HG02943 (cell line): ENCODE results near the gene TCF7L1.

Experiments
- ATAC-seq: cut with Tn5 transposase; IDR thresholded peaks from one replicate; pipeline ENCODE4 v1.9.1; 2021; ENCODE audit warnings: mild to moderate bottlenecking, low read depth, moderate library complexity; ENCODE audit not compliant: unreplicated experiment

The TCF7L1 gene

DNA sequence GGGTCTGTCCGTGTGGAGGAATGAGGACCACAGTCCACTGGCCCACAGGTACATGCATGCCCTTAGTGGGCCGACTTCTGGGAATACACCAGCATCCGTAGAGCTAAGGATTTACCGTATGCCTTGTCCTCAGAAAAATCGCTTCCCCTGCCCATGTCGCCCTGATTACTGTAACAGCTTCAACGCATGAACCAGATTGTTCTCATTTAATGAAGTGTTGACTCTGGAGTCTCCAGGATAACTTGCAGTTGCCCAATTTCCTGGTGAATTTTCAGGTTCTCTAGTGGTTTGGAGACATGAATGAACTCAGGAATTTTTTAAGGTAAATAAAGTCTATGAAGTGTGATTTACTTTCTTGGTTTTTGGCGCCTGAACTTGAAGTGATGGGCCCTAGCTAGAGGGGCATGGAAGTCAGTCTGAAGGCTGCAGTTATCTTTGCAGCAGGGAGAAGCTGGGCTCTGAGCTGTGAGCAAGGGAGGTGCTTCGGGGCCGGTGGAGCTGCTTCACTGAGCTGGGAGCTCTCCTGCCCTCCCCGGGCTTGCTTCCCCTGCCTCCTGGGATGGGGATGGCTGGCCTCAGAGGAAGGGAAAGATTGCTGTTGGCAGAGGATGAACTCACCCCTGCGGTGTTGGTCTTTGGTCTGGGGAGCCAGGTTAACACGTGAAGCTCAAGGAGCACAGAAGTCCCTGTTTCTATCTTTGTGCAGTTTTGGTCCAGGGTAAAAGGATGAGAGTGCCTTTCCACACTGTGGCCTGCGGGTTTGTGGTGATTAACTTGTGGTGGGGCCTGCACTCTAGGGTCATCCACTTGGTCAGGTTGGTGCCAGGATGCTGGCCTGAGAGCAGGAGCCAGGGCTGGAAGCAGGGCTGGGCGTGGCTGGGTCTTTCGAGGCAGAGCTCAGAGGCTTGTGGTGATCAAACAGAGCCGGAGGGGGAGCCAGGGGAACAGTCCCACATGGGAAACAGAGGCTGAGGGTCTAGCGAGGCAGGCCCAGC is 28.1 kb downstream of the TCF7L1 start:
- no peak for ATAC-seq

GRCh38 chr2:85162746-85163301 is 29.6 kb downstream of the TCF7L1 start:
- no peak for ATAC-seq

- ATAC-seq, result no peak
These were observed 30.5 kb downstream of the TCF7L1 start for GRCh38 chr2:85163675-85164074.

- ATAC-seq, result no peak
These were observed 31.0 kb downstream of the TCF7L1 start for GRCh38 chr2:85164145-85164569.

DNA sequence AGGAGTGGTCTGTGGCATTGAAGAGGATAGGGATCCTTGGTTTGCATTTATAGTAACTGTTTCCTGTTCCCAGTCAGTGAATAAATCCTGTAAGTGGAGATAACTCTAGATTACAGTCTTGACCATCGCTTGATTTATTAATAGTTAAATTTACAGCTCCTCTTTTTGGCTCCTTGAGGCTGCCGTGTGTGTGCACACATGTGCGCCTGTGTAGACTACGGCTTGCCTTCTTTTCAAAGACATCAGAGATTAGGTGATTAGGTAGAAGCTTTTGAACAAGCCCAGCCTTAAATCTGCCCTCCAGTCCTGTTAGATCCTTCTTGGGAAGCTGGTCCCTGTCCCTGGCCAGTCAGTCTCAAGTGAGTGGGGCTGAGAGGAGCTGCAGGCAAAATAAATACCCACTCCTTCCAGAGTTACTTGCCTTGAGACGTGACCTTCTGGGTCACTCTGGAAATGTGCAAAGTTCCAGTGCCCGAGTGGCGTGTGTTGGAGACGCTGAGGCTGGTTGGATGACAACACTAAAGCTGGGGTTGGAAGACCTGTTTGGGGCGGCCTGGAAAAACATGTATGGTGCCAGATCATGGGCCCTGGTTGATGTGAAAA is 32.0 kb downstream of the TCF7L1 start:
- ATAC-seq, result no peak

DNA sequence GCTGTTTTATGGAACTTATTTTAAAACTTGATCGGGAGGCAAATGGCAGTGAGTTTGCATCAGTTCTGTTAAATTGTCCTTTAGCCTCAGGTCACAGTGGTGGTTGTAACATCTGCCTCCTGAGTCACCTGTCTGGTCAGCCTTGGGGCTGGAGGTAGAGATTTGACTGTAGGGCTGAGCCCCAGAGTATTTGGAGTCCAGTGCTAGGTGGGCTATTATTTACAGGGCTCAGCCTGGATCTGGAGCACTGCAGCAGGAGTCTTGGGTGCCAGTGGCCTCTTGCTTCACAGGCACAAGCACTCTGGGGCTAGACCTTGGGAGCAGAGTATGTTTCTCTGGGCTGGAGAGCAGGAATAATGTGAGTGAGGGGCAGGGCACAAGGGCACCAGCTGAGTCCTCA is 32.8 kb downstream of the TCF7L1 start:
- ATAC-seq, result no peak

DNA sequence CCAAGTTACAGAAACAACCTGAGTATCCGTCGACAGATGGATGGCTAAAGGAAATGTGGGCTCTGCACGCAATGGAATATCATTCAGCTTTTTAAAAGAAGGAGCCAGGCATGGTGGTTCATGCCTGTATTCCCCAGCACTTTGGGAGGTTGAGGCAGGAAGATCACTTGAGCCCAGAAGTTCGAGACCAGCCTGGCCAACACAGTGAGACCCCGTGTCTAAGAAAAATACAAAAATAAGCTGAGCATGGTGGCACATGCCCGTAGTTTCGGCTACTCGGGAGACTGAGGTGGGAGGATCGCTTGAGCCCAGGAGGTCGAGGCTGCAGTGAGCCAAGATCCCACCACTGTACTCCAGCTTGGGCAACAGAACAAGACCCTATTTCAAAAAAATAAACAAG is 34.3 kb downstream of the TCF7L1 start:
- ATAC-seq, result no peak

DNA sequence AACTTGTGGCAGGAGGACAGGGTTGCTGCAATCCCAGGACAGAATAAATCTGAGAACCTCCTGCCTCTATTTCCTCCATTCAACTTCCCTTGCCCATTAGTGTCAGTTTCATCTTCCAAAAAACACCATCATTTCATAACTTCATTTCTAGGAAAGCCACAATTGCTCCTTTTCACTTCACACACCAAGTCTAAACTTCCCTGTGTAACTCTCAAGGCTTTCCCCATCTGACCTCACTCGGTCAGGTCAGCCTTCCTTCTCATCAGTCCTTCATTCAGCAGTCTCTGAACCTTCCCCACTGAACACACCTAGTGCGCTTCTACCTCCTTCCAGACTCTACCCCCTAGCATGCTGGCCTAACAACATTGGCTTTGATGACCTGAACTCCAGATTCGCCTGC is 35.8 kb downstream of the TCF7L1 start:
- no peak for ATAC-seq

GRCh38 chr2:85169581-85169980 is 36.4 kb downstream of the TCF7L1 start:
- ATAC-seq, result no peak

GRCh38 chr2:85170938-85171475 is 37.8 kb downstream of the TCF7L1 start:
- no peak for ATAC-seq

DNA sequence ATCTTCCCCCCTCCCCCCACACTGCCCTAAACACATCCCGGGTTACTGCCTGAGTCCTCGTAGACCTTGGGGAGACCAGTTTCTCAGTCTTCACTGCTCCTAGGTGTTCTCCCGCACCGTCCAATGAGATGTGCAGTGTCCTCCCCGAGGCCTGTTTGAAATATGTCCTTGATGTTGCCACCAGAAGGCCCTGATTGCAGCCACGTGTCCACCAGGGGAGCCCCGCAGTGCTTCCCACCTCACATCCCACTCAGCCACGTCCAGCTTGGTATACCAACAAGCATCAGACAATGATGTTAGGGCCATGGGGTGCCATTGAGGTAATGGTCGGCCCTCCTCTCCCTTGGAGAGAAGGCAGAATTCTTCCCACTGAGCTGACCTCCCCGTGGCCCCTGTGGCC is 38.7 kb downstream of the TCF7L1 start:
- ATAC-seq, result no peak

DNA sequence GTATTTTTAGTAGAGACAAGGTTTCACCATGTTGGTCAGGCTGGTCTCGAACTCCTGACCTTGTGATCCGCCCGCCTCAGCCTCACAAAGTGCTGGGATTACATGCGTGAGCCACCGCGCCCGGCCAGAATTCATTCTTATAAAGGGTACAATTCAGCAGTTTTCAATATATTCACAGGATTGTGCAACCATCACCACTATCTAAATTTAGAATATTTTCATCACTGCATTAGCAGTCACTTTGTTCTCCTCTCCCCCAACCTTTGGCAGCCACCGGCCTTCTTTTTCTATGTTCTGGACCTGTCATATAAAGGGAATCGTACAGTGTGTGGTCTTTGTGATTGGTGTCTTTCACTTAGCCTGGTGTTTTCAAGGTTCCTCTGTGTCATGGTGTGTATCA is 40.7 kb downstream of the TCF7L1 start:
- ATAC-seq, result no peak

DNA sequence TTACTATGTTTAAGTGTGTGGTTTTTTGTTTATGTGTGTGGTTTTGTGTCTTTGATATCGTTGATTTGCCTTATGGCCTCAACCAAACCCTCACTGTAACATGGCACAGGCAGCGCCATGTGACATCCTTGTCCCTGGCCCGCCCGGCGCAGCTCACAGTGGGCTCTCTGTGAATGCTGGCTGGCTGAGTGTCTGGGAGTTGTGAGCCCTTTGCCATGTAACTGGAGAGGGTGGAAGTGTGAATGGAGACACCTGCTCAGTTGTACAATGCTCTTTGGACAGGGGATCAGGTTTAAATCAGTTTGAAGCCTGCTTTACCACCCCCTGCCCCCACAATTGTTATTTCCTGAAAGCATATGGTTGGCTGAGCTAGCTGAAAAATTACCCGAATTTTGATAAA is 41.8 kb downstream of the TCF7L1 start:
- no peak for ATAC-seq

DNA sequence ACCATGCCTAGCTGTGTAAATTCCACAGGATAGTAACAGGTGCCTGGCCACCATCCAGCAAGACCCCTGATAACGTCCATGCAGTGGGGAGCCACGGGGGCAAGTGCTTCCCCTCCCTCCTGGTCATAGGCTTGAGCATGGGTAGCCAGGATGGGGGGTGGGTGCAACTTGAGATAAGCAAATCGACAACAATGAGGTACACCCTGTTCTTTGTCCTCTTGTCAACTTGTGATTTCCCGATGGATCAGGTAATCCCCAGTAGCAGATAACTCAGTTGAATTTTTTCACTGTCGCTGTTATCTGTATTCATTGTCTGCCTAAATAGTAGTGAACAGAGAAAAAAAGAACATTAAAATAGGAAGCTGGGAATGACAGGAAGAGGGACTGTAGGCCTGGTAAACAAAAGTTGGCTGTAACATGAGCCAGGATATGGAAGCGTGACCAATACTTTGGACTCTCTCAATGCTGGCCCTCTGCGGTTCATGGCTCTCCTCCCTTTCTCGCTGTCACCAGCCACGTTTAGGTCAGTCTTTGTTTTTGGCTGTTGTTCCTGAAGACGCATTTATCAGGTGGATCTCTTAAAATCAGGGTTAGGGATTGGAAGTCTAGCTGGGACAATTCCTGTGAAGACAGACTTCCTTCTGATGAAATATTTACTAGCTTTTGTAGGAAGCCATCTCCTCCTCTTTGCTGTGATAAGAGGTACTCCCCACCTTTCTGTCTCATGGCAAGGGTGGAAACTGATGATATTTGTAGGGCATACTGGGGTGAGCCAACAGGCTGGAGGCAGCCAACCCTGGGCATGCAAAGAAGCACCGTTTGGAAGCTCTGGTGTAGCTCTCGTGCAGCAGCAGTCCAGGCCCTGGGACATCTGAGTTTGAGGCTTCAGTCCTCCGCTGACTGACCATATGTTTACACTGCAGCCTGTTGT is 42.4 kb downstream of the TCF7L1 start:
- no peak for ATAC-seq

- no peak for ATAC-seq
These were observed 44.0 kb downstream of the TCF7L1 start for GRCh38 chr2:85177031-85177824.

- ATAC-seq, result no peak
These were observed 45.0 kb downstream of the TCF7L1 start for GRCh38 chr2:85178154-85178553.

GRCh38 chr2:85178980-85179411 is 45.8 kb downstream of the TCF7L1 start:
- ATAC-seq, result no peak

GRCh38 chr2:85179541-85179940 is 46.3 kb downstream of the TCF7L1 start:
- no peak for ATAC-seq
